Measurements from ENCODE around the gene DYNLL2. TPM values are rescaled to one million over a fixed set of nuclear protein-coding genes. Genes with fewer than 3 reads are reported as not detected.
"Not testable (repeated sequence)": the region's sequence is repeated elsewhere in the genome, so short reads cannot be mapped to it uniquely, and the experiment has no call there.

The DYNLL2 gene
- total RNA-seq, 1 donor from 2014 or later = 18.3 TPM

GRCh38 chr17:58117382-58117781 is 34.2 kb downstream of the DYNLL2 start:
- no peak overlapping the region for H3K9ac ChIP-seq (ENCODE audit: low read depth in 1 of 3, low read length in 3 of 3)
- H3K36me3 ChIP-seq (ENCODE audit: control insufficient read depth in 3 of 3, insufficient read depth in 3 of 3, low read length in 3 of 3) = no peaks in the 10 kb centered on the region
- H3K9me3 ChIP-seq (ENCODE audit: control insufficient read depth in 3 of 3, low read length in 3 of 3) = no peaks in the 10 kb centered on the region
- H3K4me1 ChIP-seq (ENCODE audit: control insufficient read depth in 3 of 3, insufficient read depth in 3 of 3, low read length in 3 of 3) = peaks cover 0 to 5% (median 4%) of the 10 kb centered on the region in 3 donors
- no peak overlapping the region for H3K4me3 ChIP-seq (ENCODE audit: low read length in 3 of 3)
- no peak overlapping the region for H3K27ac ChIP-seq (ENCODE audit: low read depth, low read length)
- peaks cover 5 to 10% (median 7%) of the 10 kb centered on the region in 3 donors for H3K27me3 ChIP-seq (ENCODE audit: control insufficient read depth in 3 of 3, insufficient read depth in 3 of 3, low read length in 3 of 3)

- Histone ChIP-seq H3K4me1 (ENCODE audit: control insufficient read depth in 3 of 3, insufficient read depth in 3 of 3, low read length in 3 of 3) (no peaks in the 10 kb centered on the region), H3K9ac (ENCODE audit: low read depth in 1 of 3, low read length in 3 of 3) (no peak overlapping the region), H3K27me3 (ENCODE audit: control insufficient read depth in 3 of 3, insufficient read depth in 3 of 3, low read length in 3 of 3) (peaks cover 5 to 10% (median 7%) of the 10 kb centered on the region in 3 donors), H3K9me3 (ENCODE audit: control insufficient read depth in 3 of 3, low read length in 3 of 3) (no peaks in the 10 kb centered on the region), H3K4me3 (ENCODE audit: low read length in 3 of 3) (no peak overlapping the region), H3K27ac (ENCODE audit: low read depth, low read length) (no peak overlapping the region), H3K36me3 (ENCODE audit: control insufficient read depth in 3 of 3, insufficient read depth in 3 of 3, low read length in 3 of 3) (no peaks in the 10 kb centered on the region)
These were observed 36.3 kb downstream of the DYNLL2 start for GRCh38 chr17:58119491-58119890.

GRCh38 chr17:58120195-58120822 is 37.1 kb downstream of the DYNLL2 start:
- no peaks in the 10 kb centered on the region for H3K9me3 ChIP-seq (ENCODE audit: control insufficient read depth in 3 of 3, low read length in 3 of 3)
- H3K27ac ChIP-seq (ENCODE audit: low read depth, low read length) = no peak overlapping the region
- peaks cover 5 to 10% (median 7%) of the 10 kb centered on the region in 3 donors for H3K27me3 ChIP-seq (ENCODE audit: control insufficient read depth in 3 of 3, insufficient read depth in 3 of 3, low read length in 3 of 3)
- H3K36me3 ChIP-seq (ENCODE audit: control insufficient read depth in 3 of 3, insufficient read depth in 3 of 3, low read length in 3 of 3) = no peaks in the 10 kb centered on the region
- no peak overlapping the region for H3K9ac ChIP-seq (ENCODE audit: low read depth in 1 of 3, low read length in 3 of 3)
- no peak overlapping the region for H3K4me3 ChIP-seq (ENCODE audit: low read length in 3 of 3)
- no peaks in the 10 kb centered on the region for H3K4me1 ChIP-seq (ENCODE audit: control insufficient read depth in 3 of 3, insufficient read depth in 3 of 3, low read length in 3 of 3)

DNA sequence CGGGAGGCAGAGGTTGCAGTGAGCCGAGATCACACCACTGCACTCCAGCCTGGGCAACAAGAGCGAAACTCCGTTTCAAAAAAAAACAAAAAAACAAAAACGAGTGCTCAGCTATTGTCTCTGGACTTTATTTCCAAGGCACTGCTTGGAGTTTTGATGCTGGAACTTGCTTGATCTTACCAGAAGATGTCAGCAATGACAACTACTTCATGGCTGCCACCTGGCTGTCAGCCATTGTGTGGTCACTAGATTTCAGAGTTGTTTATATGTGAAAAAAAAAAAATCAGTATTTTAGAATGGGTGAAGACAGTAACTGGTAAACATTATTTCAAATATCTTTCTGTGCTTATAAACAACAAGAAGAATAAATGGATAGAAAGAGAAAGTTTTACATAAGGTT is 38.7 kb downstream of the DYNLL2 start:
- no peaks in the 10 kb centered on the region for H3K4me1 ChIP-seq (ENCODE audit: control insufficient read depth in 3 of 3, insufficient read depth in 3 of 3, low read length in 3 of 3)
- H3K36me3 ChIP-seq (ENCODE audit: control insufficient read depth in 3 of 3, insufficient read depth in 3 of 3, low read length in 3 of 3) = no peaks in the 10 kb centered on the region
- H3K9me3 ChIP-seq (ENCODE audit: control insufficient read depth in 3 of 3, low read length in 3 of 3) = no peaks in the 10 kb centered on the region
- peaks cover 0 to 3% (median 0%) of the 10 kb centered on the region in 3 donors for H3K27me3 ChIP-seq (ENCODE audit: control insufficient read depth in 3 of 3, insufficient read depth in 3 of 3, low read length in 3 of 3)
- no peak overlapping the region for H3K9ac ChIP-seq (ENCODE audit: low read depth in 1 of 3, low read length in 3 of 3)
- no peak overlapping the region for H3K4me3 ChIP-seq (ENCODE audit: low read length in 3 of 3)
- H3K27ac ChIP-seq (ENCODE audit: low read depth, low read length) = no peak overlapping the region

GRCh38 chr17:58127846-58128245 is 44.6 kb downstream of the DYNLL2 start:
- Histone ChIP-seq H3K4me1 (ENCODE audit: control insufficient read depth in 3 of 3, insufficient read depth in 3 of 3, low read length in 3 of 3) (no peaks in the 10 kb centered on the region), H3K9ac (ENCODE audit: low read depth in 1 of 3, low read length in 3 of 3) (no peak overlapping the region), H3K27ac (ENCODE audit: low read depth, low read length) (no peak overlapping the region), H3K9me3 (ENCODE audit: control insufficient read depth in 3 of 3, low read length in 3 of 3) (no peaks in the 10 kb centered on the region), H3K27me3 (ENCODE audit: control insufficient read depth in 3 of 3, insufficient read depth in 3 of 3, low read length in 3 of 3) (peaks cover 0 to 3% (median 2%) of the 10 kb centered on the region in 3 donors), H3K36me3 (ENCODE audit: control insufficient read depth in 3 of 3, insufficient read depth in 3 of 3, low read length in 3 of 3) (no peaks in the 10 kb centered on the region), H3K4me3 (ENCODE audit: low read length in 3 of 3) (no peak overlapping the region)

DNA sequence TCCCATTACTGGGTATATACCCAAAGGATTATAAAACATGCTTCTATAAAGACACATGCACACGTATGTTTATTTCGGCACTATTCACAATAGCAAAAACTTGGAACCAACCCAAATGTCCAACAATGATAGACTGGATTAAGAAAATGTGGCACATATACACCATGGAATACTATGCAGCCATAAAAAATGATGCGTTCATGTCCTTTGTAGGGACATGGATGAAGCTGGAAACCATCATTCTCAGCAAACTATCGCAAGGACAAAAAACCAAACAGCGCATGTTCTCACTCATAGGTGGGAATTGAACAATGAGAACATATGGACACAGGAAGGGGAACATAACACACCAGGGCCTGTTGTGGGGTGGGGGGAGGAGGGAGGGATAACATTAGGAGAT is 49.5 kb downstream of the DYNLL2 start:
- not testable (repeated sequence) for H3K36me3 ChIP-seq (ENCODE audit: control insufficient read depth in 3 of 3, insufficient read depth in 3 of 3, low read length in 3 of 3); H3K9ac ChIP-seq (ENCODE audit: low read depth in 1 of 3, low read length in 3 of 3); H3K9me3 ChIP-seq (ENCODE audit: control insufficient read depth in 3 of 3, low read length in 3 of 3); H3K4me3 ChIP-seq (ENCODE audit: low read length in 3 of 3); H3K4me1 ChIP-seq (ENCODE audit: control insufficient read depth in 3 of 3, insufficient read depth in 3 of 3, low read length in 3 of 3); H3K27ac ChIP-seq (ENCODE audit: low read depth, low read length)
- H3K27me3 ChIP-seq (ENCODE audit: control insufficient read depth in 3 of 3, insufficient read depth in 3 of 3, low read length in 3 of 3) = peaks cover 2 to 19% (median 11%) of the 10 kb centered on the region in 3 donors

GRCh38 chr17:58136669-58137279 is 53.6 kb downstream of the DYNLL2 start:
- Histone ChIP-seq H3K4me1 (ENCODE audit: control insufficient read depth in 3 of 3, insufficient read depth in 3 of 3, low read length in 3 of 3) (no peaks in the 10 kb centered on the region), H3K9me3 (ENCODE audit: control insufficient read depth in 3 of 3, low read length in 3 of 3) (peaks cover 0 to 4% (median 0%) of the 10 kb centered on the region in 3 donors), H3K36me3 (ENCODE audit: control insufficient read depth in 3 of 3, insufficient read depth in 3 of 3, low read length in 3 of 3) (no peaks in the 10 kb centered on the region), H3K9ac (ENCODE audit: low read depth in 1 of 3, low read length in 3 of 3) (no peak overlapping the region), H3K27ac (ENCODE audit: low read depth, low read length) (no peak overlapping the region), H3K27me3 (ENCODE audit: control insufficient read depth in 3 of 3, insufficient read depth in 3 of 3, low read length in 3 of 3) (peaks cover 0 to 24% (median 11%) of the 10 kb centered on the region in 3 donors), H3K4me3 (ENCODE audit: low read length in 3 of 3) (no peak overlapping the region)

GRCh38 chr17:58141505-58141904 is 58.3 kb downstream of the DYNLL2 start:
- no peak overlapping the region for H3K4me3 ChIP-seq (ENCODE audit: low read length in 3 of 3)
- no peak overlapping the region for H3K27ac ChIP-seq (ENCODE audit: low read depth, low read length)
- no peaks in the 10 kb centered on the region for H3K36me3 ChIP-seq (ENCODE audit: control insufficient read depth in 3 of 3, insufficient read depth in 3 of 3, low read length in 3 of 3)
- H3K9me3 ChIP-seq (ENCODE audit: control insufficient read depth in 3 of 3, low read length in 3 of 3) = peaks cover 0 to 7% (median 0%) of the 10 kb centered on the region in 3 donors
- no peaks in the 10 kb centered on the region for H3K4me1 ChIP-seq (ENCODE audit: control insufficient read depth in 3 of 3, insufficient read depth in 3 of 3, low read length in 3 of 3)
- H3K27me3 ChIP-seq (ENCODE audit: control insufficient read depth in 3 of 3, insufficient read depth in 3 of 3, low read length in 3 of 3) = peaks cover 0 to 16% (median 3%) of the 10 kb centered on the region in 3 donors
- H3K9ac ChIP-seq (ENCODE audit: low read depth in 1 of 3, low read length in 3 of 3) = no peak overlapping the region

GRCh38 chr17:58143335-58143734 is 60.1 kb downstream of the DYNLL2 start:
- H3K4me3 ChIP-seq (ENCODE audit: low read length in 3 of 3); H3K27ac ChIP-seq (ENCODE audit: low read depth, low read length); H3K4me1 ChIP-seq (ENCODE audit: control insufficient read depth in 3 of 3, insufficient read depth in 3 of 3, low read length in 3 of 3); H3K9ac ChIP-seq (ENCODE audit: low read depth in 1 of 3, low read length in 3 of 3); H3K9me3 ChIP-seq (ENCODE audit: control insufficient read depth in 3 of 3, low read length in 3 of 3); H3K36me3 ChIP-seq (ENCODE audit: control insufficient read depth in 3 of 3, insufficient read depth in 3 of 3, low read length in 3 of 3); H3K27me3 ChIP-seq (ENCODE audit: control insufficient read depth in 3 of 3, insufficient read depth in 3 of 3, low read length in 3 of 3): not testable (repeated sequence)

GRCh38 chr17:58144801-58145200 is 61.6 kb downstream of the DYNLL2 start:
- no peaks in the 10 kb centered on the region for H3K36me3 ChIP-seq (ENCODE audit: control insufficient read depth in 3 of 3, insufficient read depth in 3 of 3, low read length in 3 of 3)
- H3K9me3 ChIP-seq (ENCODE audit: control insufficient read depth in 3 of 3, low read length in 3 of 3) = peaks cover 0 to 7% (median 0%) of the 10 kb centered on the region in 3 donors
- H3K4me1 ChIP-seq (ENCODE audit: control insufficient read depth in 3 of 3, insufficient read depth in 3 of 3, low read length in 3 of 3) = no peaks in the 10 kb centered on the region
- peaks cover 0 to 8% (median 7%) of the 10 kb centered on the region in 3 donors for H3K27me3 ChIP-seq (ENCODE audit: control insufficient read depth in 3 of 3, insufficient read depth in 3 of 3, low read length in 3 of 3)
- H3K27ac ChIP-seq (ENCODE audit: low read depth, low read length) = no peak overlapping the region
- no peak overlapping the region for H3K4me3 ChIP-seq (ENCODE audit: low read length in 3 of 3)
- H3K9ac ChIP-seq (ENCODE audit: low read depth in 1 of 3, low read length in 3 of 3) = no peak overlapping the region
